Suprapubic skin (tissue), 4 donors: ENCODE results near the gene STAB2. TPM values are rescaled to one million over a fixed set of nuclear protein-coding genes. Genes with fewer than 3 reads are reported as not detected.

Source experiments
- DNase-seq, 2 donors: peaks; one replicate each; pipeline ENCODE4 v3.0.0-alpha.2; 2019; ENCODE audit warnings: low spot score in 2 of 2
- H3K27ac ChIP-seq: fragments of 200-600 bp; sonication (generic); one replicate; pipeline ENCODE4 v1.5.1; 2019
- H3K27me3 ChIP-seq: fragments of 200-600 bp; sonication (generic); one replicate; pipeline ENCODE4 v1.5.1; 2019
- H3K36me3 ChIP-seq: fragments of 200-600 bp; sonication (generic); one replicate; pipeline ENCODE4 v1.5.1; 2019
- H3K4me1 ChIP-seq: fragments of 200-600 bp; sonication (generic); one replicate; pipeline ENCODE4 v1.5.1; 2019
- H3K4me3 ChIP-seq: fragments of 200-600 bp; sonication (generic); one replicate; pipeline ENCODE4 v1.5.1; 2019; ENCODE audit warnings: mild to moderate bottlenecking
- H3K9me3 ChIP-seq: fragments of 200-600 bp; sonication (generic); one replicate; pipeline ENCODE4 v1.5.1; 2019
- CTCF ChIP-seq, 2 donors: fragments of 200-600 bp in 1 of 2; fragments of 450-650 bp in 1 of 2; sonication (generic) in 1 of 2; IDR thresholded peaks; one replicate each; pipeline ENCODE4 v1.5.1; 2016 to 2019; ENCODE audit warnings: antibody characterized with exemption in 2 of 2, mild to moderate bottlenecking in 1 of 2, moderate library complexity in 1 of 2
- EP300 ChIP-seq: sonication (generic); formaldehyde crosslinking; IDR thresholded peaks from one replicate; pipeline ENCODE4 v1.6.1; 2017; ENCODE audit warnings: antibody characterized with exemption
- POLR2A ChIP-seq, 2 donors: fragments of 450-650 bp; IDR thresholded peaks; one replicate each; pipeline ENCODE4 v1.6.1; 2017; ENCODE audit warnings: antibody characterized with exemption in 2 of 2, mild to moderate bottlenecking in 2 of 2, moderate library complexity in 2 of 2
- POLR2AphosphoS5 ChIP-seq, 3 donors: sonication (generic); formaldehyde crosslinking; IDR thresholded peaks; one replicate each; pipeline ENCODE4 v1.6.1; 2017; ENCODE audit warnings: antibody characterized with exemption in 3 of 3
- WGBS: methylation state at CpG from one replicate; pipeline ENCODE4 v1.1.5; 2018; 5-methylcytosine and 5-hydroxymethylcytosine counted together
- total RNA-seq, 4 donors: library from RNA; depleted of rRNA; stranded (reverse); fragments of >200 nt; gene quantifications; one replicate each; pipeline ENCODE4 v1.1.0, GENCODE V29; 2016

The STAB2 gene
- total RNA-seq, 4 donors from 2014 or later: 0.34 TPM; not detected in 3

- Histone ChIP-seq H3K27me3 (no peaks in the 10 kb centered on the region), H3K27ac (peak overlapping the region; percentile 80), H3K4me3 (no peak overlapping the region), H3K36me3 (no peaks in the 10 kb centered on the region), H3K9me3 (no peaks in the 10 kb centered on the region), H3K4me1 (peaks cover 3% of the 10 kb centered on the region)
- WGBS: 68% methylated on average over 2 of the region's 2 CpGs
- TF ChIP-seq CTCF (IDR thresholded peaks at IDR 0.05): no peak
- TF ChIP-seq POLR2AphosphoS5 (IDR thresholded peaks at IDR 0.05): no peak
- TF ChIP-seq POLR2A (IDR thresholded peaks at IDR 0.05): no peak
- no peak for TF ChIP-seq EP300
- DNase-seq: no peak
These were observed 29.5 kb upstream of the STAB2 start for GRCh38 chr12:103557628-103558010.

DNA sequence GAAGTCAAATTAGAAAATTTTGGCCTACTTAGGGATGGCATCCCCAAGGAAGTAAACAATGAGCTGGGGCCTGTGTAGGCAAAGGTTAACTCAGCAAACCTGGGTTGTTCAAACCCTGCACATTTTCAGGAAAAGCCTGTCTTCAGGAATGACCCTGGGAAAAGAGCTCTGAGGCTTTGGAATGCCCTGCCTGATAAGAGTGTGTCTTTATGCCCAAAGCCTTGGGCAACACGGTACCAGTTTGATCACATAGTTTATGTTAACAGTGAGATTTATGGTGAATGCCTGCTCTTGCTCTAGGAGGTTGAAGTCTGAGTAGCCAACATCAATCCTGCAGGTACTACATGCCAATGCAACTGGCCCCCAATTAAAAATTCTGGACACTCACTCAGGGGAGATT lies 28.2 kb upstream of the STAB2 start:
- Histone ChIP-seq H3K4me1 (peaks cover 3% of the 10 kb centered on the region), H3K27me3 (no peaks in the 10 kb centered on the region), H3K4me3 (no peak overlapping the region), H3K36me3 (no peaks in the 10 kb centered on the region), H3K27ac (no peak overlapping the region), H3K9me3 (no peaks in the 10 kb centered on the region)
- 50% methylated on average over 1 of the region's 1 CpG for WGBS
- TF ChIP-seq CTCF (IDR thresholded peaks at IDR 0.05) (no peak), EP300 (no peak), POLR2AphosphoS5 (IDR thresholded peaks at IDR 0.05) (no peak), POLR2A (IDR thresholded peaks at IDR 0.05) (no peak)
- DNase-seq: no peak

GRCh38 chr12:103560604-103561101 lies 26.4 kb upstream of the STAB2 start:
- Histone ChIP-seq H3K27me3 (no peaks in the 10 kb centered on the region), H3K4me3 (no peak overlapping the region), H3K36me3 (no peaks in the 10 kb centered on the region), H3K27ac (no peak overlapping the region), H3K9me3 (peaks cover 6% of the 10 kb centered on the region), H3K4me1 (peaks cover 3% of the 10 kb centered on the region)
- 49% methylated on average over 2 of the region's 2 CpGs for WGBS
- no peak for DNase-seq
- TF ChIP-seq POLR2A (IDR thresholded peaks at IDR 0.05): no peak

- Histone ChIP-seq H3K4me1 (peaks cover 3% of the 10 kb centered on the region), H3K4me3 (no peak overlapping the region), H3K27ac (no peak overlapping the region), H3K27me3 (no peaks in the 10 kb centered on the region), H3K9me3 (peaks cover 9% of the 10 kb centered on the region), H3K36me3 (no peaks in the 10 kb centered on the region)
- DNase-seq: no peak
- WGBS: 70% methylated on average over 5 of the region's 5 CpGs
- TF ChIP-seq POLR2A (IDR thresholded peaks at IDR 0.05) (no peak), CTCF (IDR thresholded peaks at IDR 0.05) (no peak), POLR2AphosphoS5 (IDR thresholded peaks at IDR 0.05) (no peak), EP300 (no peak)
These were observed 25.9 kb upstream of the STAB2 start for GRCh38 chr12:103561174-103561573.

DNA sequence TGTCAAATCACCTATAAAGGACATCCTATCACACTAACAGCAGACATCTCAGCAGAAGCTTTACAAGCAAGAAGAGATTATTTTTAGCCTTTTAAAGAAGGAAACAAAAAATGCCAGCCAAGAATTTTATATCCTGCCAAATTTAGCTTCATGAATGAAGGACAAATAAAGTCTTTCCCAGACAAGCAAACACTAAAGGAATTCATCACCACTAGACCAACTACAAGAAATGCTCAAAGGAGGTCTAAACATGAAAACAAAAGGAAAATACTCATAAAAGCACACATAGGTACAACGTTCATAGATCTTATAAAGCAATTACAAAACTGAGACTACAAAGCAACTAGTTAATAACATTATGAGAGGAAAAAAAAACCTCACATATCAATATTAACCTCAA lies 20.7 kb upstream of the STAB2 start:
- H3K9me3 ChIP-seq: peaks cover 18% of the 10 kb centered on the region
- H3K27ac ChIP-seq: no peak overlapping the region
- H3K4me3 ChIP-seq: no peak overlapping the region
- TF ChIP-seq EP300 (no peak), CTCF (IDR thresholded peaks at IDR 0.05) (no peak), POLR2AphosphoS5 (IDR thresholded peaks at IDR 0.05) (no peak), POLR2A (IDR thresholded peaks at IDR 0.05) (no peak)
- no peaks in the 10 kb centered on the region for H3K36me3 ChIP-seq
- 76% methylated on average over 1 of the region's 1 CpG for WGBS
- H3K4me1 ChIP-seq: no peaks in the 10 kb centered on the region
- no peak for DNase-seq
- peaks cover 1% of the 10 kb centered on the region for H3K27me3 ChIP-seq

DNA sequence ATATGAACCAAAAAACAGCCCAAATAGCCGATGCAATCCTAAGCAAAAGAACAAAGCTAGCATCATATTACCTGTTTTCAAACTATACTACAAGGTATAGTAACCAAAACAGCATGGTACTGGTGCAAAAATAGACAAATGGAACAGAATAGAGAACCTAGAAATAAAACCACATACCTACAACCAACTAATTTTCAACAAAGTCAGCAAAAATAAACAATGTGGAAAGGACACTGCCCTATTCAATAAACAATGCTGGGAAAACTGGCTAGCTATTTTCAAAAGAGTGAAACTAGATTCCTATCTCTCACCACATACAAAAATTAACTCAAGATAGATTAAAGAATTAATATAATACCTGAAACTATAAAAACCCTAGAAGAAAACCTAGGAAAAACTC lies 17.8 kb upstream of the STAB2 start:
- Histone ChIP-seq H3K4me3 (no peak overlapping the region), H3K27ac (no peak overlapping the region), H3K4me1 (no peaks in the 10 kb centered on the region), H3K36me3 (no peaks in the 10 kb centered on the region), H3K27me3 (peaks cover 4% of the 10 kb centered on the region), H3K9me3 (peaks cover 18% of the 10 kb centered on the region)
- DNase-seq: no peak
- 88% methylated on average over 1 of the region's 1 CpG for WGBS
- TF ChIP-seq EP300 (no peak), CTCF (IDR thresholded peaks at IDR 0.05) (no peak), POLR2AphosphoS5 (IDR thresholded peaks at IDR 0.05) (no peak), POLR2A (IDR thresholded peaks at IDR 0.05) (no peak)
